PC-9 (cell line): Measurements from ENCODE around the gene STK24. TPM values are rescaled to one million over a fixed set of nuclear protein-coding genes. Genes with fewer than 3 reads are reported as not detected.

Experiments used
- BruUV-seq: library from RNA; stranded (reverse); fragments of 400-500 nt; replicated peaks from 2 replicates; lab custom pipeline; 2021; lab: Mats Ljungman, UMichigan
- CTCF ChIA-PET: fragments of 300-600 bp; sonication (Branson Sonifier 250); formaldehyde crosslinking; loops from one replicate; lab custom pipeline; 2022; ENCODE audit warnings: antibody characterized with exemption; lab: Charles Lee
- POLR2A ChIA-PET: fragments of 300-600 bp; sonication (Branson Sonifier 250); formaldehyde crosslinking; loops from one replicate; lab custom pipeline; 2022; ENCODE audit warnings: antibody characterized with exemption; ENCODE audit not compliant: unreplicated experiment; lab: Charles Lee
- DNase-seq, 2 experiments: peaks; one replicate each; pipeline versions ENCODE4 v3.0.0 to v3.0.0-alpha.2; 2015 to 2022; ENCODE audit warnings: mixed read lengths in 1 of 2
- H2AFZ ChIP-seq: fragments of 200-600 bp; sonication (generic); 2 replicates; pipeline ENCODE4 v1.8.1; 2017; ENCODE audit warnings: antibody characterized with exemption
- H3F3A ChIP-seq: fragments of 200-600 bp; sonication (generic); 2 replicates; pipeline ENCODE4 v1.8.1; 2017; ENCODE audit warnings: antibody characterized with exemption, mild to moderate bottlenecking, low read depth; ENCODE audit not compliant: insufficient read depth
- H3K27ac ChIP-seq: fragments of 200-600 bp; sonication (generic); 2 replicates; pipeline ENCODE4 v1.6.1; 2016; ENCODE audit warnings: mixed run types
- H3K27me3 ChIP-seq: fragments of 200-600 bp; sonication (generic); 2 replicates; pipeline ENCODE4 v1.6.1; 2016; ENCODE audit warnings: low read depth, mixed run types; ENCODE audit not compliant: insufficient read depth
- H3K36me3 ChIP-seq: fragments of 200-600 bp; sonication (generic); 2 replicates; pipeline ENCODE4 v1.6.1; 2016; ENCODE audit warnings: low read depth, mixed run types
- H3K4me1 ChIP-seq: fragments of 200-600 bp; sonication (generic); replicated peaks from 2 replicates; pipeline ENCODE4 v1.6.1; 2016; ENCODE audit warnings: mixed run types; ENCODE audit not compliant: insufficient read depth
- H3K4me2 ChIP-seq: fragments of 200-600 bp; sonication (generic); 2 replicates; pipeline ENCODE4 v1.6.1; 2017; ENCODE audit warnings: mixed run types
- H3K4me3 ChIP-seq: fragments of 200-600 bp; sonication (generic); 2 replicates; pipeline ENCODE4 v1.6.1; 2016; ENCODE audit warnings: mixed run types
- H3K79me2 ChIP-seq: fragments of 200-600 bp; sonication (generic); 2 replicates; pipeline ENCODE4 v1.6.1; 2017; ENCODE audit warnings: low read depth, mixed run types
- H3K9me2 ChIP-seq: fragments of 200-600 bp; sonication (generic); 2 replicates; pipeline ENCODE4 v1.8.1; 2017; ENCODE audit warnings: mild to moderate bottlenecking; ENCODE audit not compliant: insufficient read depth
- H3K9me3 ChIP-seq: fragments of 200-600 bp; sonication (generic); 2 replicates; pipeline ENCODE4 v1.8.1; 2016; ENCODE audit warnings: low read depth; ENCODE audit not compliant: insufficient read depth
- H4K20me1 ChIP-seq: fragments of 200-600 bp; sonication (generic); 2 replicates; pipeline ENCODE4 v1.8.1; 2017; ENCODE audit not compliant: insufficient read depth
- EZH2 ChIP-seq: fragments of 200-600 bp; sonication (generic); IDR thresholded peaks from 2 replicates; pipeline ENCODE4 v1.8.0; 2017; ENCODE audit warnings: antibody characterized with exemption, low read depth
- intact Hi-C: fragments of 100-400 bp; cut with micrococcal nuclease; formaldehyde crosslinking; loops from one replicate; pipeline ENCODE4 v1.10.0; 2022; ENCODE audit not compliant: unreplicated experiment
- total RNA-seq: library from RNA; stranded (reverse); gene quantifications from 2 replicates; pipeline ENCODE4 v1.2.3, GENCODE V29; 2021
- TF ChIP-seq, protein P1 (sequence below): fragments of 200-600 bp; sonication (generic); conservative IDR thresholded peaks from 2 replicates; pipeline ENCODE4 v1.6.1; 2017; ENCODE audit warnings: mixed run types, antibody characterized with exemption, mild to moderate bottlenecking, moderate library complexity

STK24 gene
- total RNA-seq, 1 experiment from 2014 or later: 134 TPM

DNA sequence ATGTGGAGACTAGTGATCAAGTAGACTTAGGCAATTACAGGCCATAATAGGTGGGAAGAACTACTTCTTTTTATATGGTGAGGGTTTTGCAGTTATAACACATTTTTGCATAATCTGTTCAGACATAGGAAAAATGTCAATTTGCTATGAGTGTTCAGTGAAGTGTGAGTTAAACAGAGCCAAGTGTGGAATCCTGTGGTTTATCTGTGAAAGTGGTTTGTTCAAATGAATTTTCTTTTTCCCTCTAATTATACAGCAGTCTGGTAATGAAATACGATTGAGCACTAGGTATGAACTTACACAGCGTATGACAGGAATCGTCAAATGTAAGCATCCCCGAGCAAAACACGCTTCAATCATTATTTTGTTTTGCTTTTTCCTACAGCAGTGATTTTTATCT lies 178.3 kb downstream of the STK24 start:
- Histone ChIP-seq H4K20me1 (no peaks in the 10 kb centered on the region), H3K36me3 (no peaks in the 10 kb centered on the region), H3K27me3 (no peaks in the 10 kb centered on the region), H2AFZ (no peak overlapping the region), H3F3A (peaks cover 7% of the 10 kb centered on the region; the same call in 1 of the 2 replicates), H3K4me1 (no peaks in the 10 kb centered on the region), H3K79me2 (no peaks in the 10 kb centered on the region), H3K27ac (no peak overlapping the region), H3K4me2 (no peak overlapping the region), H3K9me3 (no peaks in the 10 kb centered on the region), H3K9me2 (no peaks in the 10 kb centered on the region), H3K4me3 (no peak overlapping the region)
- no peak for TF ChIP-seq EZH2
- no TSS peak for BruUV-seq
- ChIA-PET POLR2A (no interaction called here), CTCF (no interaction called here)
- intact Hi-C loops: no loop called here
- no peak for DNase-seq

DNA sequence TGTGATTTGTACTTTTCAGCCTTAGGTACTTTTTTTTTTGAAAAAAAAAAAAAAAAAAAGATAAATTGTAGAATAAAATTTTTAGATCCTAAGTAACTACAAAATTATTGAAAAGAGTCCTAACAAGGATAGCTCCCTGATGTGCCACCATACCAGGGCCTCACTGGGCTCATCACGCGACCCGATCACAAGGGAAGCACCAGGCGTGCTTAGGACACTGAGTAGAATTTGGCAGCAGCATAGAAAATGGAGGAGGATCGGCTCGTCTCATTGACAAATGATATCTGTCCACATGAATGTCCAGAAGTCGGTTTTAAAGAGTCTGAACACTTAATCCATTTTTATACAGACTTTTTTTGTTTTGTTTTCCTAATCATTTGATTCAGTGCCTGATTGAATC lies 179.0 kb downstream of the STK24 start:
- Histone ChIP-seq H3K27ac (no peak overlapping the region), H3K79me2 (no peaks in the 10 kb centered on the region), H3K4me1 (no peaks in the 10 kb centered on the region), H4K20me1 (no peaks in the 10 kb centered on the region), H3K9me2 (no peaks in the 10 kb centered on the region), H3K27me3 (no peaks in the 10 kb centered on the region), H3K9me3 (no peaks in the 10 kb centered on the region), H3K4me3 (no peak overlapping the region), H3K4me2 (no peak overlapping the region), H3K36me3 (no peaks in the 10 kb centered on the region), H3F3A (peaks cover 7% of the 10 kb centered on the region; the same call in 1 of the 2 replicates), H2AFZ (no peak overlapping the region)
- BruUV-seq: no TSS peak
- POLR2A ChIA-PET: no interaction called here
- CTCF ChIA-PET: interaction anchor here (0.7 kb wide), 1 partner anchor 53 kb away, joined by 3 read pairs; no protein-coding TSS in a partner anchor
- TF ChIP-seq, protein P1, sequence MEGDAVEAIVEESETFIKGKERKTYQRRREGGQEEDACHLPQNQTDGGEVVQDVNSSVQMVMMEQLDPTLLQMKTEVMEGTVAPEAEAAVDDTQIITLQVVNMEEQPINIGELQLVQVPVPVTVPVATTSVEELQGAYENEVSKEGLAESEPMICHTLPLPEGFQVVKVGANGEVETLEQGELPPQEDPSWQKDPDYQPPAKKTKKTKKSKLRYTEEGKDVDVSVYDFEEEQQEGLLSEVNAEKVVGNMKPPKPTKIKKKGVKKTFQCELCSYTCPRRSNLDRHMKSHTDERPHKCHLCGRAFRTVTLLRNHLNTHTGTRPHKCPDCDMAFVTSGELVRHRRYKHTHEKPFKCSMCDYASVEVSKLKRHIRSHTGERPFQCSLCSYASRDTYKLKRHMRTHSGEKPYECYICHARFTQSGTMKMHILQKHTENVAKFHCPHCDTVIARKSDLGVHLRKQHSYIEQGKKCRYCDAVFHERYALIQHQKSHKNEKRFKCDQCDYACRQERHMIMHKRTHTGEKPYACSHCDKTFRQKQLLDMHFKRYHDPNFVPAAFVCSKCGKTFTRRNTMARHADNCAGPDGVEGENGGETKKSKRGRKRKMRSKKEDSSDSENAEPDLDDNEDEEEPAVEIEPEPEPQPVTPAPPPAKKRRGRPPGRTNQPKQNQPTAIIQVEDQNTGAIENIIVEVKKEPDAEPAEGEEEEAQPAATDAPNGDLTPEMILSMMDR: no peak
- no peak for TF ChIP-seq EZH2
- no peak for DNase-seq
- intact Hi-C loops: no loop called here

DNA sequence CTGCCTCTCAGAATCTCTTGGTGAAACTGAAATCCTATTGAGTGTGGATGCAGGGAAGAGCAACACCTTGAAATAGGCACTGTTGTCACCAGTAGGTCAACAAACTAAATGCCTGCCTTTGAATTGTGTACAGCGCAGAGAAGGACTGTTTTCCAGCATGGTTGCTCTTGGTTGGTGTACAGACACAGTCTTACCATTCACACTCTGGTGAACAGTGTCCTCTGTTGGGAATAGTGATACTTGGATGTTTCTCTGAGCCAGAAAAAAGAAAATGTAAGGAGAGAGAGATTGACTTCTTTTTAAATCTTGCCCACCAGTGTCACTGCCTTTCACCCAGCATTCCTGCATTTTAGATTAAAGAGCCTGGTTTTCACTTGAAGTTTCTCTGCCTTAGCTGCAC lies 179.7 kb downstream of the STK24 start:
- H3F3A ChIP-seq: peaks cover 7% of the 10 kb centered on the region; the same call in 1 of the 2 replicates
- no peak for DNase-seq
- no peaks in the 10 kb centered on the region for H3K9me2 ChIP-seq
- BruUV-seq: no TSS peak
- ChIA-PET CTCF (no interaction called here), POLR2A (no interaction called here)
- H3K27me3 ChIP-seq: no peaks in the 10 kb centered on the region
- TF ChIP-seq, protein P1: peak; percentile 32; the same call in 1 of the 2 replicates
- TF ChIP-seq EZH2: no peak
- no peaks in the 10 kb centered on the region for H3K36me3 ChIP-seq
- no peaks in the 10 kb centered on the region for H4K20me1 ChIP-seq
- no peak overlapping the region for H3K4me2 ChIP-seq
- no peaks in the 10 kb centered on the region for H3K9me3 ChIP-seq
- no peaks in the 10 kb centered on the region for H3K79me2 ChIP-seq
- no peak overlapping the region for H3K4me3 ChIP-seq
- H3K27ac ChIP-seq: no peak overlapping the region
- intact Hi-C loops: no loop called here
- no peak overlapping the region for H2AFZ ChIP-seq
- no peaks in the 10 kb centered on the region for H3K4me1 ChIP-seq
